H1 (cell line): ENCODE data around the gene DRC1. TPM values are rescaled to one million over a fixed set of nuclear protein-coding genes. Genes with fewer than 3 reads are reported as not detected.

Experiments
- CTCF ChIA-PET: fragments of 300-600 bp; sonication (Branson Sonifier 250); formaldehyde crosslinking; loops from one replicate; lab custom pipeline; 2021; ENCODE audit not compliant: partially characterized antibody; lab: Charles Lee
- POLR2A ChIA-PET: fragments of 300-600 bp; sonication (Branson Sonifier 250); formaldehyde crosslinking; loops from one replicate; lab custom pipeline; 2021; ENCODE audit warnings: inconsistent platforms; ENCODE audit not compliant: partially characterized antibody; lab: Charles Lee
- DNase-seq, 2 experiments: peaks; one replicate each; pipeline versions ENCODE4 v3.0.0 to v3.0.0-alpha.2; 2010 to 2022; ENCODE audit warnings: low spot score in 2 of 2, low read depth in 1 of 2, mixed read lengths in 1 of 2
- FAIRE-seq: peaks from 2 replicates; lab custom pipeline; 2011; peaks lifted over from hg19 to GRCh38; lab: Jason Lieb, UNC
- H2AFZ ChIP-seq: 2 replicates; pipeline ENCODE4 v1.8.1; 2012; ENCODE audit warnings: low read length, inconsistent platforms
- H2AK5ac ChIP-seq: 2 replicates; pipeline ENCODE4 v1.6.1; 2013; ENCODE audit warnings: low read depth, low read length
- H2BK120ac ChIP-seq: replicated peaks from 2 replicates; pipeline ENCODE3; 2013; ENCODE audit warnings: low read depth, low read length, inconsistent platforms
- H2BK12ac ChIP-seq: 2 replicates; pipeline ENCODE4 v1.6.1; 2013; ENCODE audit warnings: low read depth, low read length
- H2BK15ac ChIP-seq: 2 replicates; pipeline ENCODE4 v1.6.1; 2013; ENCODE audit warnings: low read length
- H2BK20ac ChIP-seq: 2 replicates; pipeline ENCODE4 v1.6.1; 2013; ENCODE audit warnings: low read length
- H2BK5ac ChIP-seq: 2 replicates; pipeline ENCODE4 v1.6.1; 2013; ENCODE audit warnings: low read depth, low read length
- H3K14ac ChIP-seq: 2 replicates; pipeline ENCODE4 v1.6.1; 2013; ENCODE audit warnings: inconsistent platforms; ENCODE audit not compliant: insufficient read length
- H3K18ac ChIP-seq: 2 replicates; pipeline ENCODE4 v1.6.1; 2013; ENCODE audit warnings: low read length; ENCODE audit errors: extremely low read depth
- H3K23ac ChIP-seq: 2 replicates; pipeline ENCODE4 v1.6.1; 2013; ENCODE audit warnings: inconsistent platforms; ENCODE audit not compliant: insufficient read length
- H3K23me2 ChIP-seq: 2 replicates; pipeline ENCODE4 v1.6.1; 2013; ENCODE audit warnings: low read depth, low read length
- H3K27ac ChIP-seq: 2 replicates; pipeline ENCODE4 v1.6.1; 2011; ENCODE audit warnings: low read depth, low read length, inconsistent platforms
- H3K27me3 ChIP-seq, 4 experiments: replicated peaks in 1 of 4; 1 replicate in 1 of 4; 2 replicates in 3 of 4; pipeline versions ENCODE4 v1.6.1 to v1.8.1; 2011 to 2013; ENCODE audit warnings: low read length in 3 of 4, mild to moderate bottlenecking in 3 of 4, inconsistent platforms in 2 of 4, mixed read lengths in 2 of 4, moderate library complexity in 1 of 4; ENCODE audit not compliant: control insufficient read depth in 3 of 4, insufficient read depth in 3 of 4; ENCODE audit errors: extremely low read depth in 1 of 4
- H3K36me3 ChIP-seq, 4 experiments: 2 replicates each; pipeline versions ENCODE4 v1.6.1 to v1.8.1; 2011 to 2013; ENCODE audit warnings: mild to moderate bottlenecking in 4 of 4, low read length in 3 of 4, moderate library complexity in 2 of 4, control low read depth in 1 of 4, inconsistent platforms in 1 of 4; ENCODE audit not compliant: insufficient read depth in 4 of 4, control insufficient read depth in 2 of 4
- H3K4ac ChIP-seq: replicated peaks from 2 replicates; pipeline ENCODE3; 2013; ENCODE audit warnings: low read length, low read depth, mixed read lengths, inconsistent platforms; ENCODE audit not compliant: insufficient read length
- H3K4me1 ChIP-seq, 4 experiments: replicated peaks in 1 of 4; 1 replicate in 1 of 4; 2 replicates in 3 of 4; pipeline versions ENCODE4 v1.6.1 to v1.8.1; 2011 to 2013; ENCODE audit warnings: low read length in 3 of 4, inconsistent platforms in 2 of 4, mixed read lengths in 1 of 4; ENCODE audit not compliant: insufficient read depth in 4 of 4, control insufficient read depth in 3 of 4
- H3K4me2 ChIP-seq, 2 experiments: 2 replicates each; pipeline versions ENCODE4 v1.6.1 to v1.8.1; 2011 to 2013; ENCODE audit warnings: low read depth in 2 of 2, low read length in 2 of 2, control low read depth in 1 of 2, inconsistent platforms in 1 of 2, mild to moderate bottlenecking in 1 of 2; ENCODE audit not compliant: insufficient read depth in 1 of 2
- H3K4me3 ChIP-seq, 4 experiments: fragments of 200-600, 300-600 bp in 1 of 4; sonication (generic), shearing (Covaris generic), sonication (Bioruptor Twin) in 1 of 4; 2 replicates each; pipeline versions ENCODE4 v1.5.1 to v1.8.1; 2011 to 2016; ENCODE audit warnings: low read length in 4 of 4, low read depth in 3 of 4, control low read depth in 2 of 4, inconsistent platforms in 2 of 4, mild to moderate bottlenecking in 2 of 4, mixed read lengths in 1 of 4, moderate library complexity in 1 of 4; ENCODE audit not compliant: insufficient read depth in 2 of 4; ENCODE audit errors: extremely low read depth in 1 of 4
- H3K56ac ChIP-seq: replicated peaks from 2 replicates; pipeline ENCODE3; 2013; ENCODE audit warnings: low read depth, mild to moderate bottlenecking, mixed read lengths, low read length, inconsistent platforms; ENCODE audit not compliant: insufficient read length
- H3K79me1 ChIP-seq: 2 replicates; pipeline ENCODE4 v1.6.1; 2013; ENCODE audit warnings: low read depth, low read length, control low read depth
- H3K79me2 ChIP-seq, 2 experiments: 2 replicates each; pipeline versions ENCODE4 v1.6.1 to v1.8.1; 2012 to 2013; ENCODE audit warnings: low read length in 2 of 2, mild to moderate bottlenecking in 2 of 2, inconsistent platforms in 1 of 2; ENCODE audit not compliant: insufficient read depth in 2 of 2, control insufficient read depth in 1 of 2
- H3K9ac ChIP-seq, 4 experiments: replicated peaks in 1 of 4; 1 replicate in 1 of 4; 2 replicates in 3 of 4; pipeline versions ENCODE4 v1.6.1 to v1.8.1; 2011 to 2013; ENCODE audit warnings: low read depth in 3 of 4, low read length in 3 of 4, control low read depth in 2 of 4, mild to moderate bottlenecking in 2 of 4, moderate library complexity in 2 of 4, inconsistent platforms in 1 of 4; ENCODE audit errors: extremely low read depth in 1 of 4
- H3K9me3 ChIP-seq, 2 experiments: 2 replicates each; pipeline versions ENCODE4 v1.6.1 to v1.8.1; 2012 to 2013; ENCODE audit warnings: mild to moderate bottlenecking in 2 of 2, moderate library complexity in 2 of 2, control low read depth in 1 of 2, inconsistent platforms in 1 of 2, low read depth in 1 of 2, low read length in 1 of 2, mixed read lengths in 1 of 2; ENCODE audit not compliant: insufficient read depth in 2 of 2
- H4K20me1 ChIP-seq, 2 experiments: replicated peaks in 1 of 2; 2 replicates each; pipeline versions ENCODE3 to v1.8.1; 2011 to 2013; ENCODE audit warnings: inconsistent platforms in 2 of 2, low read length in 2 of 2, mild to moderate bottlenecking in 1 of 2; ENCODE audit not compliant: insufficient read depth in 2 of 2, control insufficient read depth in 1 of 2
- H4K5ac ChIP-seq: 2 replicates; pipeline ENCODE4 v1.6.1; 2013; ENCODE audit warnings: low read length, low read depth, mixed read lengths, inconsistent platforms; ENCODE audit not compliant: insufficient read length
- H4K8ac ChIP-seq: 2 replicates; pipeline ENCODE4 v1.8.0; 2013; ENCODE audit warnings: mild to moderate bottlenecking, moderate library complexity, low read length, inconsistent platforms; ENCODE audit not compliant: insufficient read depth; ENCODE audit errors: extremely low read depth
- H4K91ac ChIP-seq: replicated peaks from 2 replicates; pipeline ENCODE3; 2013; ENCODE audit warnings: low read length, mixed read lengths, inconsistent platforms; ENCODE audit not compliant: insufficient read length
- CHD1 ChIP-seq: IDR thresholded peaks from 2 replicates; pipeline ENCODE4 v1.6.1; 2012; ENCODE audit warnings: low read depth, low read length, improper control_type of control experiment
- CTBP2 ChIP-seq: IDR thresholded peaks from 2 replicates; pipeline ENCODE4 v1.7.0; 2011; ENCODE audit warnings: borderline replicate concordance, mild to moderate bottlenecking, moderate library complexity, mixed read lengths, low read length; ENCODE audit not compliant: insufficient read depth, insufficient read length
- EP300 ChIP-seq, 2 experiments: IDR thresholded peaks; 1 replicate in 1 of 2; 2 replicates in 1 of 2; pipeline ENCODE4 v1.6.1; 2011 to 2012; ENCODE audit warnings: low read depth in 2 of 2, low read length in 2 of 2, mild to moderate bottlenecking in 2 of 2, borderline replicate concordance in 1 of 2, inconsistent platforms in 1 of 2, moderate library complexity in 1 of 2
- GTF2F1 ChIP-seq: IDR thresholded peaks from 2 replicates; pipeline ENCODE4 v1.6.1; 2012; ENCODE audit warnings: low read depth, low read length, improper control_type of control experiment, borderline replicate concordance
- JUN ChIP-seq: IDR thresholded peaks from 2 replicates; pipeline ENCODE4 v1.6.1; 2011; ENCODE audit warnings: low read depth, mild to moderate bottlenecking, improper control_type of control experiment, low read length
- PHF8 ChIP-seq: fragments of 200-600 bp; sonication (generic); conservative IDR thresholded peaks from 2 replicates; pipeline ENCODE4 v1.7.1; 2012; ENCODE audit warnings: low read depth, mild to moderate bottlenecking, inconsistent platforms, low read length, moderate library complexity
- RFX5 ChIP-seq: IDR thresholded peaks from 2 replicates; pipeline ENCODE4 v1.6.1; 2011; ENCODE audit warnings: low read depth, low read length, improper control_type of control experiment, borderline replicate concordance
- RNF2 ChIP-seq: fragments of 200-900, 300-1000 bp; sonication (generic); IDR thresholded peaks from 2 replicates; pipeline ENCODE4 v1.7.1; 2016; ENCODE audit warnings: borderline replicate concordance, low read depth, mild to moderate bottlenecking, antibody characterized with exemption, low read length; ENCODE audit not compliant: poor library complexity, severe bottlenecking; ENCODE audit errors: missing control alignments
- SIRT6 ChIP-seq: IDR thresholded peaks from one replicate; pipeline ENCODE4 v1.7.1; 2012; ENCODE audit warnings: low read length, inconsistent platforms
- ZNF274 ChIP-seq: IDR thresholded peaks from 2 replicates; pipeline ENCODE4 v1.7.0; 2012; ENCODE audit warnings: low read length, borderline replicate concordance; ENCODE audit errors: extremely low read depth
- WGBS, 2 experiments: shearing (Covaris generic) in 1 of 2; methylation state at CpG; one replicate each; pipeline versions ENCODE4 v1.1.6 to v1.1.7; 2013 to 2015; ENCODE audit warnings: low lambda C conversion rate in 2 of 2, mixed read lengths in 2 of 2, inconsistent platforms in 1 of 2, low coverage in 1 of 2, missing lambda C conversion rate in 1 of 2; ENCODE audit not compliant: insufficient replicate concordance in 2 of 2, insufficient coverage in 1 of 2, insufficient read length in 1 of 2; ENCODE audit errors: extremely low coverage in 1 of 2, missing lambda C conversion rate in 1 of 2; 5-methylcytosine and 5-hydroxymethylcytosine counted together
- polyA plus RNA-seq, 7 experiments: library from polyadenylated mRNA; depleted of rRNA in 3 of 7; stranded (reverse) in 5 of 7; unstranded in 2 of 7; fragments of >200 nt in 5 of 7; fragments of 200-250 nt in 2 of 7; gene quantifications; 1 replicate in 5 of 7; 2 replicates in 1 of 7; 4 replicates in 1 of 7; pipeline versions ENCODE4 v1.2.1 to v1.2.3, GENCODE V29; 2011 to 2013; ENCODE audit warnings: missing spikeins in 2 of 7, mixed read lengths in 2 of 7
- total RNA-seq: library from RNA; stranded (reverse); fragmentation: NEBNext Ultra II Directional; extraction: Animal tissue kit (Norgen Biotek cat#: 25700); gene quantifications from 2 replicates; pipeline ENCODE4 v1.2.1, GENCODE V29; 2021

The DRC1 gene
- total and polyA plus RNA-seq, 2 of the 8 experiments (the other 6 are each of a cell fraction or from before 2014, with no cell fraction given), result 0.08 TPM; not detected in 1

GRCh38 chr2:26488463-26489212 lies 86.9 kb downstream of the DRC1 start:
- Histone ChIP-seq H3K23ac (no peak overlapping the region), H2BK12ac (no peak overlapping the region), H4K91ac (no peak overlapping the region), H3K56ac (no peak overlapping the region), H2BK120ac (no peak overlapping the region), H2AK5ac (no peak overlapping the region), H4K5ac (no peak overlapping the region), H3K27ac (no peak overlapping the region), H3K4ac (no peak overlapping the region), H3K18ac (no peak overlapping the region), H3K23me2 (no peaks in the 10 kb centered on the region; the same call in 1 of the 2 replicates), H3K4me3 (no peak overlapping the region), H2AFZ (no peak overlapping the region), H3K79me1 (no peaks in the 10 kb centered on the region), H3K27me3 (no peaks in the 10 kb centered on the region), H2BK5ac (no peak overlapping the region), H2BK20ac (no peak overlapping the region), H3K9ac (no peak overlapping the region), H3K9me3 (no peaks in the 10 kb centered on the region), H3K79me2 (no peaks in the 10 kb centered on the region), H3K14ac (no peak overlapping the region), H3K36me3 (no peaks in the 10 kb centered on the region), H4K8ac (no peak overlapping the region), H3K4me1 (no peaks in the 10 kb centered on the region), H2BK15ac (no peak overlapping the region), H4K20me1 (no peaks in the 10 kb centered on the region), H3K4me2 (no peak overlapping the region)
- DNase-seq (no peak), FAIRE-seq (no peak)
- POLR2A ChIA-PET, result no interaction called here
- no peak for TF ChIP-seq RNF2
- TF ChIP-seq CTBP2, result no peak
- TF ChIP-seq CHD1, result no peak
- no peak for TF ChIP-seq PHF8
- TF ChIP-seq GTF2F1, result no peak
- no peak for TF ChIP-seq RFX5
- TF ChIP-seq SIRT6, result no peak
- TF ChIP-seq ZNF274, result no peak
- no peak for TF ChIP-seq JUN
- TF ChIP-seq EP300 (IDR thresholded peaks at IDR 0.05; ENCODE audit: borderline replicate concordance in 1 of 2, low read depth in 2 of 2, low read length in 2 of 2), result no peak
- WGBS, 2 experiments, result 91% methylated on average over 20 of the region's 20 CpGs; no CpG with 5 or more reads in 1 of the 2 experiments
- CTCF ChIA-PET, result interaction anchor here (0.8 to 2.3 kb wide), 2 partner anchors 16 to 18 kb away, joined by 3 to 11 read pairs; no protein-coding TSS in a partner anchor
